Measurements from ENCODE around the gene ADD3. TPM values are rescaled to one million over a fixed set of nuclear protein-coding genes. Genes with fewer than 3 reads are reported as not detected.

The ADD3 gene
- total and polyA plus RNA-seq, 2 experiments from 2014 or later: 133 to 1,101 TPM

GRCh38 chr10:110061687-110062086 lies 53.9 kb downstream of the ADD3 start:
- no peaks in the 10 kb centered on the region for H4K20me1 ChIP-seq (ENCODE audit: insufficient read depth)

GRCh38 chr10:110065269-110065668 lies 57.5 kb downstream of the ADD3 start:
- peaks cover 29% of the 10 kb centered on the region for H3K4me1 ChIP-seq (ENCODE audit: insufficient read depth)
- no peak overlapping the region for H3K27ac ChIP-seq
- in situ Hi-C loops (cut with MboI): no loop called here
- WGBS, 2 experiments (ENCODE audit: low coverage in 1 of 2, low lambda C conversion rate in 2 of 2, missing lambda C conversion rate in 2 of 2): 100% methylated on average over 1 to 2 of the region's 2 CpGs
- H3K9ac ChIP-seq: no peak overlapping the region
- H3K27me3 ChIP-seq (replicated peaks; ENCODE audit: insufficient read depth): no peaks in the 10 kb centered on the region
- H3K4me2 ChIP-seq (ENCODE audit: unreplicated experiment): no peak overlapping the region
- peaks cover 97% of the 10 kb centered on the region for H3K79me2 ChIP-seq (ENCODE audit: insufficient read depth)
- H4K20me1 ChIP-seq (ENCODE audit: insufficient read depth): no peaks in the 10 kb centered on the region
- TF ChIP-seq EZH2 (IDR thresholded peaks at IDR 0.05; ENCODE audit: insufficient read depth, poor library complexity, severe bottlenecking) (no peak), EZH2phosphoT487 (IDR thresholded peaks at IDR 0.05; ENCODE audit: insufficient read depth, low read depth) (no peak)
- no peak for DNase-seq
- H3K9me2 ChIP-seq (ENCODE audit: insufficient read depth): no peaks in the 10 kb centered on the region
- peaks cover 13% of the 10 kb centered on the region for H3F3A ChIP-seq (ENCODE audit: insufficient read depth)
- no peaks in the 10 kb centered on the region for H3K9me3 ChIP-seq (ENCODE audit: low read depth)
- no peak overlapping the region for H3K4me3 ChIP-seq
- 0 out of 2 replicates have a peak, but pooled peaks cover 5% of the 10 kb centered on the region for H3K36me3 ChIP-seq (ENCODE audit: low read depth)
- H2AFZ ChIP-seq: no peak overlapping the region

More at GRCh38 chr10:110061687-110062086, 53.9 kb downstream of the ADD3 start:
- Histone ChIP-seq H3K4me1 (ENCODE audit: insufficient read depth) (peaks cover 24% of the 10 kb centered on the region), H2AFZ (no peak overlapping the region), H3F3A (ENCODE audit: insufficient read depth) (peaks cover 23% of the 10 kb centered on the region), H3K4me3 (no peak overlapping the region), H3K79me2 (ENCODE audit: insufficient read depth) (peaks cover 92% of the 10 kb centered on the region), H3K9me2 (ENCODE audit: insufficient read depth) (no peaks in the 10 kb centered on the region), H3K27me3 (replicated peaks; ENCODE audit: insufficient read depth) (no peaks in the 10 kb centered on the region), H3K9ac (no peak overlapping the region), H3K9me3 (ENCODE audit: low read depth) (no peaks in the 10 kb centered on the region), H3K36me3 (ENCODE audit: low read depth) (0 out of 2 replicates have a peak, but pooled peaks cover under 1% of the 10 kb centered on the region), H3K27ac (no peak overlapping the region), H3K4me2 (ENCODE audit: unreplicated experiment) (no peak overlapping the region)
- in situ Hi-C loops (cut with MboI): no loop called here
- DNase-seq: no peak
- 86 to 89% methylated on average over 3 of the region's 3 CpGs for WGBS, 2 experiments (ENCODE audit: low coverage in 1 of 2, low lambda C conversion rate in 2 of 2, missing lambda C conversion rate in 2 of 2)
- TF ChIP-seq EZH2phosphoT487 (IDR thresholded peaks at IDR 0.05; ENCODE audit: insufficient read depth, low read depth): no peak
- no peak for TF ChIP-seq EZH2 (IDR thresholded peaks at IDR 0.05; ENCODE audit: insufficient read depth, poor library complexity, severe bottlenecking)

GRCh38 chr10:110067960-110068770 lies 60.4 kb downstream of the ADD3 start:
- peak overlapping the region; percentile 33; the same call in 1 of the 2 replicates for H3K4me3 ChIP-seq
- in situ Hi-C loops (cut with MboI): no loop called here
- H3K27ac ChIP-seq: peak overlapping the region; percentile 14; the same call in 1 of the 2 replicates
- no peak overlapping the region for H3K9ac ChIP-seq
- no peaks in the 10 kb centered on the region for H3K27me3 ChIP-seq (replicated peaks; ENCODE audit: insufficient read depth)
- peaks cover 96% of the 10 kb centered on the region for H3K79me2 ChIP-seq (ENCODE audit: insufficient read depth)
- no peak overlapping the region for H2AFZ ChIP-seq
- DNase-seq: peak; percentile 39
- H3K4me2 ChIP-seq (ENCODE audit: unreplicated experiment): peak overlapping the region; percentile 45
- no peaks in the 10 kb centered on the region for H3K9me3 ChIP-seq (ENCODE audit: low read depth)
- H3K4me1 ChIP-seq (ENCODE audit: insufficient read depth): peaks cover 29% of the 10 kb centered on the region
- 39 to 41% methylated on average over 5 of the region's 5 CpGs for WGBS, 2 experiments (ENCODE audit: low coverage in 1 of 2, low lambda C conversion rate in 2 of 2, missing lambda C conversion rate in 2 of 2)
- H4K20me1 ChIP-seq (ENCODE audit: insufficient read depth): no peaks in the 10 kb centered on the region
- H3F3A ChIP-seq (ENCODE audit: insufficient read depth): peaks cover 11% of the 10 kb centered on the region
- TF ChIP-seq EZH2phosphoT487 (IDR thresholded peaks at IDR 0.05; ENCODE audit: insufficient read depth, low read depth) (no peak), EZH2 (IDR thresholded peaks at IDR 0.05; ENCODE audit: insufficient read depth, poor library complexity, severe bottlenecking) (no peak)
- 0 out of 2 replicates have a peak, but pooled peaks cover 5% of the 10 kb centered on the region for H3K36me3 ChIP-seq (ENCODE audit: low read depth)
- H3K9me2 ChIP-seq (ENCODE audit: insufficient read depth): no peaks in the 10 kb centered on the region

- no peaks in the 10 kb centered on the region for H3K27me3 ChIP-seq (replicated peaks; ENCODE audit: insufficient read depth)
- no peak for DNase-seq
- H3K9ac ChIP-seq: no peak overlapping the region
- peaks cover 98% of the 10 kb centered on the region for H3K79me2 ChIP-seq (ENCODE audit: insufficient read depth)
- WGBS, 2 experiments (ENCODE audit: low coverage in 1 of 2, low lambda C conversion rate in 2 of 2, missing lambda C conversion rate in 2 of 2): 81 to 84% methylated on average over 7 of the region's 7 CpGs
- peaks cover 14% of the 10 kb centered on the region for H3F3A ChIP-seq (ENCODE audit: insufficient read depth)
- peaks cover 35% of the 10 kb centered on the region for H3K4me1 ChIP-seq (ENCODE audit: insufficient read depth)
- no peaks in the 10 kb centered on the region for H3K9me3 ChIP-seq (ENCODE audit: low read depth)
- no peak overlapping the region for H3K4me3 ChIP-seq
- peak overlapping the region; percentile 48 for H3K4me2 ChIP-seq (ENCODE audit: unreplicated experiment)
- no peak for TF ChIP-seq EZH2 (IDR thresholded peaks at IDR 0.05; ENCODE audit: insufficient read depth, poor library complexity, severe bottlenecking)
- TF ChIP-seq EZH2phosphoT487 (IDR thresholded peaks at IDR 0.05; ENCODE audit: insufficient read depth, low read depth): no peak
- H2AFZ ChIP-seq: no peak overlapping the region
- in situ Hi-C loops (cut with MboI): no loop called here
- H3K27ac ChIP-seq: no peak overlapping the region
- H3K36me3 ChIP-seq (ENCODE audit: low read depth): 0 out of 2 replicates have a peak, but pooled peaks cover 5% of the 10 kb centered on the region
- no peaks in the 10 kb centered on the region for H3K9me2 ChIP-seq (ENCODE audit: insufficient read depth)
- H4K20me1 ChIP-seq (ENCODE audit: insufficient read depth): no peaks in the 10 kb centered on the region
Observed at GRCh38 chr10:110068780-110069179, 61.0 kb downstream of the ADD3 start.

All from GM23248 (cell line).